PFSK-1 (cell line): ENCODE data around the gene RSRC1.

Source experiments
- FOXP2 ChIP-seq: optimal IDR thresholded peaks from 2 replicates; pipeline ENCODE3; 2011; ENCODE audit warnings: borderline replicate concordance, control low read depth, inconsistent platforms; ENCODE audit not compliant: insufficient read depth; ENCODE audit errors: extremely low read length, extremely low read depth
- POLR2AphosphoS5 ChIP-seq: IDR thresholded peaks from 2 replicates; pipeline ENCODE4 v1.6.1; 2012; ENCODE audit warnings: low read depth, mild to moderate bottlenecking, control low read depth, low read length, moderate library complexity
- SIN3A ChIP-seq: IDR thresholded peaks from 2 replicates; pipeline ENCODE4 v1.6.1; 2012; ENCODE audit warnings: mild to moderate bottlenecking, low read length, moderate library complexity, borderline replicate concordance; ENCODE audit not compliant: insufficient read depth
- TAF1 ChIP-seq: IDR thresholded peaks from 2 replicates; pipeline ENCODE4 v1.6.1; 2012; ENCODE audit warnings: low read length, control low read depth, borderline replicate concordance; ENCODE audit not compliant: insufficient read depth
- TF ChIP-seq, protein P1 (sequence below), 2 experiments: IDR thresholded peaks; 2 replicates each; pipeline versions ENCODE4 v1.6.1 to v1.8.0; 2011 to 2012; ENCODE audit warnings: low read depth in 2 of 2, low read length in 2 of 2, control low read depth in 1 of 2, inconsistent platforms in 1 of 2, mild to moderate bottlenecking in 1 of 2, moderate library complexity in 1 of 2; ENCODE audit not compliant: insufficient read depth in 1 of 2

RSRC1 gene

DNA sequence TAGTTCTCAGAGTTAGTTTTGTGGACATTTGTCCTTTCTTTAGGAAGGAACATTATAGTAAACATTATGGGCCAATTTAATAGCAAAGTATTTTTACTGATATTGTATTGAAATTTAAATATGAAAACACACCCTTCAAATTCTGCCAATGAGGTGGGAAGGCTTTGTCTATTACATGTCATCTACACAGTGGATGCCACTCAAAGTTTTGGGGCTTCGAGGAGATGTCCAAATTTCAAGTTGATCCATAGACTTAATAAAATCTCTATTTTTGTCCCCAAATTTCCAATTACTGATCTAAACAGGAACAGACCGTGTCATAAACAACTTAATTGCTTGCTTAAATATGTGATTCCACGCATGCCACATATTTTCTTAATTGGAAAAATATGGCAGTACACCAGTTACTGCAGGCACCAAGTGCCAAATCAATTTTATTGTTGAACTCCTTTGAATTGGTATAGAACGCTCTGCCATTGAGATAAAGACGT, 5.4 kb upstream of the RSRC1 start:
- TF ChIP-seq TAF1 (no peak), FOXP2 (no peak), SIN3A (no peak), POLR2AphosphoS5 (no peak)
- TF ChIP-seq, protein P1, sequence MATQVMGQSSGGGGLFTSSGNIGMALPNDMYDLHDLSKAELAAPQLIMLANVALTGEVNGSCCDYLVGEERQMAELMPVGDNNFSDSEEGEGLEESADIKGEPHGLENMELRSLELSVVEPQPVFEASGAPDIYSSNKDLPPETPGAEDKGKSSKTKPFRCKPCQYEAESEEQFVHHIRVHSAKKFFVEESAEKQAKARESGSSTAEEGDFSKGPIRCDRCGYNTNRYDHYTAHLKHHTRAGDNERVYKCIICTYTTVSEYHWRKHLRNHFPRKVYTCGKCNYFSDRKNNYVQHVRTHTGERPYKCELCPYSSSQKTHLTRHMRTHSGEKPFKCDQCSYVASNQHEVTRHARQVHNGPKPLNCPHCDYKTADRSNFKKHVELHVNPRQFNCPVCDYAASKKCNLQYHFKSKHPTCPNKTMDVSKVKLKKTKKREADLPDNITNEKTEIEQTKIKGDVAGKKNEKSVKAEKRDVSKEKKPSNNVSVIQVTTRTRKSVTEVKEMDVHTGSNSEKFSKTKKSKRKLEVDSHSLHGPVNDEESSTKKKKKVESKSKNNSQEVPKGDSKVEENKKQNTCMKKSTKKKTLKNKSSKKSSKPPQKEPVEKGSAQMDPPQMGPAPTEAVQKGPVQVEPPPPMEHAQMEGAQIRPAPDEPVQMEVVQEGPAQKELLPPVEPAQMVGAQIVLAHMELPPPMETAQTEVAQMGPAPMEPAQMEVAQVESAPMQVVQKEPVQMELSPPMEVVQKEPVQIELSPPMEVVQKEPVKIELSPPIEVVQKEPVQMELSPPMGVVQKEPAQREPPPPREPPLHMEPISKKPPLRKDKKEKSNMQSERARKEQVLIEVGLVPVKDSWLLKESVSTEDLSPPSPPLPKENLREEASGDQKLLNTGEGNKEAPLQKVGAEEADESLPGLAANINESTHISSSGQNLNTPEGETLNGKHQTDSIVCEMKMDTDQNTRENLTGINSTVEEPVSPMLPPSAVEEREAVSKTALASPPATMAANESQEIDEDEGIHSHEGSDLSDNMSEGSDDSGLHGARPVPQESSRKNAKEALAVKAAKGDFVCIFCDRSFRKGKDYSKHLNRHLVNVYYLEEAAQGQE (IDR thresholded peaks at IDR 0.05; ENCODE audit: insufficient read depth in 1 of 2, low read depth in 2 of 2, low read length in 2 of 2): no peak

DNA sequence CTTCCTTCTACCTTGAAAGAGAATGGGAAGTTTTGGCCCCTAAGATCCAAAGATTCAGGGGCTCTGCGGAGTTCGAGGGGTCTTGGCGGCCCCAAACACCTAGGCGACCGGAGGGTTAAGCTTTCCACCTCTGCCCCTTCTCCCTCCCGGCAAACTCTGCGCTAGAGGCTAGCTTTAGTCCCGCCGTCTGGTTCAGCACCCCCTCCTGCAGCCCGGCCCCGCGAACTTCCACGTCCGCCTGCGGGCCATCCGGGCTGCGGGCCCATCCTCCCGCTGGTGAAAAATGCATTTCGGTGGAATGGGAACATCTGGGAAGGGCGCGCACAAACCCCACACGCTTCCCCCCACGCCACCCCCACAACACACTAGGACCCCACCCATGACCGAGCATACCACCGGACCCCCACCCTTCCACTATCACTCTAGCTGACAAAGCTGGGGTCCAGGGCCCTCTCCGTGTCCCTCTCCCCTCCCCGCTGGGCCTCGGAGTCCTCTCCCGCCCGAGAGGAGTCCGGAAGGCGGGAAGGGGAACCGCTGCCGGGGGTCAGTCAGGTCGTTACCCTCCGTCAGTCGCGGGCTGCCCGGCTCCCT, 4.7 kb upstream of the RSRC1 start:
- no peak for TF ChIP-seq SIN3A
- TF ChIP-seq TAF1: no peak
- TF ChIP-seq FOXP2: no peak
- no peak for TF ChIP-seq POLR2AphosphoS5
- TF ChIP-seq, protein P1 (IDR thresholded peaks at IDR 0.05; ENCODE audit: insufficient read depth in 1 of 2, low read depth in 2 of 2, low read length in 2 of 2): no peak

DNA sequence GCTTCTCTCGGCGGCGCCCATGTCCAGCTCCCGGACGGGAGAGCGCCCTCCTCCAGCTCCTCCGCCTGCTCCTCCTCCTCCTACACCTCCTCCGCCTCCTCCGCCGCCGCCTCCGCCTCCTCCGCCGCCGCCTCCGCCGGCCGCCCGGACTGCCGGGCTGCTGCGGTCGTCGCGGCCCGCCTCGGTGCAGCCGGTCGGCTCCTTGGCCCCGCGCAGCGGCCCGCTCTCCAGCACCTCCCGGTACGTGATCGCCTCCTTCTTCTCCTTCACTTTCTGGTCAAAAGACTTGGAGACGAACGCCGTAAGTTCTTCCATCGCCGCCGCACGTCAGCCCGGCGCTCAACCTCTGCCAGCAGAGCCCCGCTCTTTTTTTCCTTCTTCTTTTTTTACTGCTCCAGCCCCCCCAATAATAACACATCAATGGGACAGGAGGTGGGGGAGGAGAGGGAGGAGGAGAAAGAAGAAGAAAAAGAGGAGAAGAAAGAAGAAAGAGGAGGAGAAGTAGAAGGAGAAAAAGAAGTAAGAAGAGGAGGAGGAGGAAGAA, 4.1 kb upstream of the RSRC1 start:
- TF ChIP-seq POLR2AphosphoS5 (no peak), FOXP2 (no peak)

DNA sequence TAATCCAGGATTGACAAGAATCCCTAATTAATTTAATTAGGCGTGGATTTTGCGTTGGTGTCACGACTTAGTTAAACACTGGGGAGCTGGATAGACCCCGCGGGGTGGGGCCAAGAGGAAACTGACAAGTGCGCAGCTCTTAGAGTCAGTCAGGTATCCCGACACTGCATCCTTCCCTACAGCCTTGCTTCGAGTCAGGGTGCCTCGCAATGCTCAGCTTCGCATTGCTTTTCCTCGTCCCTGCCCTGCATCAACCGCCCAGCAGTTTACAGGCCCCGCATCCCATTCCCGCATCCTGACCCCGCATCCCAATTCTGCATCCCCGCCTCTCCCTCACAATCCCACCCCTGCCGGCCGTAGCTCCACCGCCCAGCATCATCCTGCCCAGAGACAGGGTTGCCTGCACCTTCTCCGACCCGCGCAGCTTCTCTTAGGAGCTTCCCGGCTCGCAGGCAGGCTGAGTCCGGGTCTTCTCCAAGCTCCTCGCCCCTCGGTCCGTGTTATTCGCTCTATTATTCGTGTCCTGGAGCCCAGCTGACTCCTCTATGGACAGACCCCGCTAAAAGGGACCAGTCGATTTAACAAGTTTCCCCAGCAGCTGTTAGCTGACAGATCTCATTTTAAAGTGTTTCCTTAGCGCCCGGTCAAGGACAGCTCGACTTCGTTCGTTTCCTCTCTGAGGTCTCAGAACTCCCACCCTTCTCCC, 3.0 kb upstream of the RSRC1 start:
- TF ChIP-seq POLR2AphosphoS5: no peak
- no peak for TF ChIP-seq TAF1
- no peak for TF ChIP-seq FOXP2
- TF ChIP-seq, protein P1 (IDR thresholded peaks at IDR 0.05; ENCODE audit: insufficient read depth in 1 of 2, low read depth in 2 of 2, low read length in 2 of 2): no peak
- no peak for TF ChIP-seq SIN3A

DNA sequence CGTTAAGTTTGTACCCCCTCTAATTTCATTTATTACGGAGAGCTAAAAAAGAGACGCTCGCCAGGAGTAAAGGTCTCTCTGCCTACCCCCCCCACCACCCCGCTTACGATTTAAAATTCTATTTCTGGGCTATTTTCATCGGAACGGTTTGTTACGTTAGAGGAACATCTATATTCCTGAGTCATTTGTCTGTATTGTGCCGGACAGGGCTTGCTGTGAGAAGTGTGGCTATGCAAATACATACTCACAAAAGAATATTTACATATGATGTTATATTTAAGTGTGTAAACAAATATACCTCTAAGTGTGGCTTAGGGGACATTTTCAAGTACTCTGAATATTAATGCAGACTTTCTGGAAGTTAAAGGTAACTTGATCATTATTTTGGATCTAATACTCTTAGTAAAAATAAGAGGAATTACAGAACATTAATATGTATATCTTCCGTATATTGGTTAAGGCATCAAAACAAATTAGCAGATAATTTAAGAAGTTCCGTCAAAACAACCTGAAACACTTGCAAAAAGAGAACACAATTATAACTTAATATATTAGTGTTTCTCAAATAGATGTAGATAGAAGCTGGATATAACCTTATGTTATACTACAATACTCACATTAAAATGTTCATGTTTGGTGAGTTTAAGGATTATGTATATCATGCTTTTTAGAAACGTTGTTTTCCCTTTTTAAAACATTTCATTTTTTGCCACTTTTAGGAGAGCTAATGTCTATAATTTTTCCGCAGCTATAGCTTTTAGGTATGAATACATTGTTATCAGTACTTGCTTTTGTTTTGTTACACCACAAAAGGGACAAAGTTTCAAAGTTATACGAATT, 2.1 kb upstream of the RSRC1 start:
- TF ChIP-seq POLR2AphosphoS5: no peak
- no peak for TF ChIP-seq SIN3A
- TF ChIP-seq FOXP2: no peak
- TF ChIP-seq, protein P1 (IDR thresholded peaks at IDR 0.05; ENCODE audit: insufficient read depth in 1 of 2, low read depth in 2 of 2, low read length in 2 of 2): no peak
- no peak for TF ChIP-seq TAF1
